CD4-positive, alpha-beta T cell treated with Interleukin-12 subunit alpha and Interleukin-12 subunit beta, for 1 hour (primary cell): ENCODE data around the gene PTPRJ.

Source experiments
- DNase-seq: peaks from one replicate; pipeline ENCODE4 v3.0.0-alpha.2; 2020

Gene PTPRJ

DNA sequence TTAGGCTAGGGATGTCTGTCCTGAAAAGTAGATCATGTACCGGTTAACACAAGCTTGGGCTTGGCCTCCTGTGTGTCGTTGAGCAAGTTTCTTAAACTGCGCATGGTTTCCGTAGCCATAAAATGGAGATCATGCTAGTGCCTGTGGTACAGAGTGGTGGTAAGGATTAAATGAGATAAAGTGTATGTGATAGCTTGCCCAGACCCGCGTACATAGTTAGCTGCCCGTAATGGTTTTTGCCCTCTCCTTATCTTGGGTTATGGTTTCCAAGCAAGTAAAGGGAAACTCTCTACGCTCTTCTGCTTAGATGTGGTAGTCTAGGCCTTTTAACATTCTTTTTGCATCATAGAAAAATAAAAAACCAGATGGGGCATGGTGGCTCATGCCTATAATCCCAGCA is 11.0 kb upstream of the PTPRJ start:
- no peak for DNase-seq

DNA sequence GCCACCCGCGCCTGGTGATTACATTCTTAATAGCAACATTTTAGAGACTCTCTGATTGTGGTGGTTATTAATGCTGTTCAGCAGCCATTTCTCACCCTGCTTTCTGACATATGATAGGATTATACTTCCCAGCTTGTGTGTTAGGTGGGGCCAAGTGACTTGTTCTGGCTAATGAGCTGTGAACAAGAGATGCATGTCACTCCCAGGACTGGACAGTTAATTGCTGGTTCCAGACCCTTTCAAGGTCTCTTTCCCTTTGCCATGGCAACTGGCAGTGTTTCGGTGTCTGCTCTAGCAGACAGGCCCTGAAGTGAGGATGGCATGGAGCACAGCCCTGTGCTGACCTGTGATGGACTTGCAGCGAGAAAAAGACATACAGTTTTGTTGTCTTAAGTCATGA is 8.9 kb upstream of the PTPRJ start:
- DNase-seq, result no peak

- DNase-seq, result no peak
Measured at GRCh38 chr11:47973173-47973572, 7.2 kb upstream of the PTPRJ start.

DNA sequence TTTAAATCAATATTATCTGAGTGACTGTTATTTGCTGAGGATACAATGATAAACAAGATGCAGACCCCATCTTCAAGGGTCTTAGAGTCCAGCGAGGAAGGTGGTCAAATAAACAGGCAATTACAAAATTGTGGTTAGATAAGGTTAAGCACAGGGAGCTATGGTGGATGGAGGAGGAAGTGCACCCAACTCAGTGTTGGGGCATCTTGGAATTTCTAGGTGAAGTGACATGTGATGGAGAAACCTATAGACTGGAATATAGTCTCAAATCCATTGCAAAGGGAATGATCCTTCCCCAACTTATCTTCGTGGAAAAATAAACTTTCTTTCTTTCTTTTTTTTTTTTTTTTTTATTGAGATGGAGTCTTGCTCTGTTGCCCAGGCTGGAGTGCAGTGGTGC is 3.4 kb upstream of the PTPRJ start:
- DNase-seq, result no peak

- no peak for DNase-seq
Measured at GRCh38 chr11:47977623-47978022, 2.7 kb upstream of the PTPRJ start.

DNA sequence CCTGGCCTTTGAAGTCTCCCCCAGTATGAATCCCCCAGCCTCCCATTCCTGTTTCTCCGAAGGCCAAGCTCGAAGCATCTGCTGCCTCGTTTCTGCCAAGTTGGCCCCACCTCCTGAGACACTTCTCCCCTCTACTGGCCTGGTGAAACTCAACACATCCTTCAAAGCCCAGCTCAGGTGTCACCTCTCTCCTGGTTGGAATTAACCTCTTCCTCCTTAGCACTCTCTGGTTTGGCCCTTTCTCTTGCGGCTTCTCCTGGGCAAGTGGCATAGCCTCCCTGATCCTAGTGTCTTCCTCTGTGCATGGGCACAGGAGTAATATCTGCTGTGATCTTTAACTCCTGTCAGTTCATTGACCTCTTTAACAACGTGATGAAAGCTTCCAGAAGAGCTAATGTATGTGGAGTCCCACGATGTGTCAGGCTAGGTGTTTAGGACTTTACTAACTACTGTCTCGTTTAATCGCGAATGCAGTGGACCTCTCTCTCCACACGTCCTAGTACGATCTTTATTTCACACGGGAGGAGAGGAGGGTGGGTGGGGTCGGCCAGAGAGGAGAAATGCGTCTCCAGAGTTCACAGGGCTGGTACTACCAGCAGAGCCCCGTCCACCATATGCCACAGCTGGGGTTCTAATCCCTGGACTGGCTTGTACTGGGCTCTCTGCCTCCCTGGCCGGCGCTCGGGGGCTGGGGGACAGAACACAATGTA is 826 bp upstream of the PTPRJ start:
- no peak for DNase-seq

- no peak for DNase-seq
Measured at GRCh38 chr11:47980907-47981621, 705 bp downstream of the PTPRJ start.

GRCh38 chr11:47981667-47982404 is 1.5 kb downstream of the PTPRJ start:
- no peak for DNase-seq

- no peak for DNase-seq
Measured at GRCh38 chr11:47982616-47983015, 2.3 kb downstream of the PTPRJ start.

DNA sequence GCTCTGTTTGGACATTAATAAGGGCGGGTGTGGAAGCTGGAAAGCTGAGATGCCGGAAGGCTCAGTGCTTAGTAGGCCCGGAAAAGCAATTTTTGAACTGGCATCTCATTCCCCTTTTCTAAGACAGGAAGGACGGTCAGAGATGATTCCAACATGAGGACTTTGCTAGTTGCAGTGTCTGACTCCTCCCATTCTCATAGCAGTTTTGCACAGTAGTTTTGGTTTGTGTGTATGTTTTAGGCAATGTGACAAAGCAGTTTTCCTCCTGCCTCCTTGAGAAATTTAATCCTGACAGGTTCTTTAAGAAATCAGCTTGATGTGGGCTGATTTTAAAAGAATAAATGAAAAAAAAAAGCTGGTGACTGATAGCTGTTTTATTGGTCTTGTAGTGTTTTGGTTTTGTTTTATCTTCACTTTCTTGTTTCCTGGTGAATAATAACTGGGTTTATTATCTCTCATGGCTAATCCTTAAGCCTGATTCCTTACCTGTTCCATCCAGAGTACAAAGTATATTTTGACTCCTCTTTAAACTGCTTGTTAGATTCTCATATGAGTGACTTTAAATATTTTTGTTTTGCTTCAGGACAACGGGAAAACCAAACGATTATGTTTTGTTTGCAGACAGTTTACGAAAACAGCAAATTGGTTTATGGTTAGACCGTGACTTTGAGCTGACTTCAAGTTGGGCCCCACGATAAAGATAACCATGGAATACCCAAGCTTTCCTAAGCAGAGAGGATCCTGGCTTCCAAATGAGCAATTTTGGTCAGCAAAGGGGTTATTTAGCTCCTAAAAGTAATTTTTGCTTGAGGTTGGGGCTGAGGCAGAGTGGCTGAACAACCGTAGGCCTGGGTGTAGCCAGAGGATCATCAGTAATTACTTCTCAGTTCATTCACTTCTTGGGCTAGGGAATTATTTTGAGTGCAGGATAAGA is 3.4 kb downstream of the PTPRJ start:
- DNase-seq, result no peak

DNA sequence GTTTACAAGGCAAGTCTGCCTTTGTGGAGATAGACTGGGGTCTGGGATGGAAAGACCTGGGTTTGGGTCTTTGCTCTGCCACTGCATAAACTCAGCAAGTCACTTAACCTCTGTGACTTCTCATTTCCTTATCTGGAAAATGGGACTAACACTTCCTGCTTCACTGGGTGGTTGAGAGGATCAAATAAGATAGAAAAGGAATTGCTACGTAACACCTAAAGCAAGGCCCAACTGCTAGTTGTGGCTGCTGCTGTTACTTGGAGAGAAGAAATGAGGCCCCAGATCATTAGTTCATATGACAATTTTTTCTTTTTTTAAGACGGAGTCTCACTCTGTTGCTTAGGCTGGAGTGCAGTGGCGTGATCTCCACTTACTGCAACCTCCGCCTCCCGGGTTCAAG is 5.9 kb downstream of the PTPRJ start:
- DNase-seq, result no peak

- no peak for DNase-seq
Measured at GRCh38 chr11:47986742-47987141, 6.4 kb downstream of the PTPRJ start.

DNA sequence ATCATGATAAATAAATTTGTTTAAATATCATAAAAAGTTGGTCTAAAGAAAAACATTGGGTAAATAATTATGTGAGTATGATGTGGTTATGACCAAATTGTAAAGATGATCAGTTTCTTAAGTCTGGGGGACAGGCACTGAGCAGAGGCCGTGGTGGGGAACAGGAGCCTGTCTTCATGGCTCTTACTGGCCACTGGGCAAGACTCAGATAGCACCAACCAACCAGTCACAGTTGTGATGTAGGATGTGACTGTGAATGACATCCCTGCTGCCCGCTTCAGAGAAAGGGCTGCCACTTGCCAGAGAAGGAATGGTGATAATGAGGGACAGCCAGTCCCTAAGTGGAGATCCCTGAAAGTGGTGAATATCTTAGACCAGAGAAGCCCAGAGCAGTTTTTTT is 7.0 kb downstream of the PTPRJ start:
- DNase-seq, result no peak

GRCh38 chr11:47987781-47988180 is 7.4 kb downstream of the PTPRJ start:
- no peak for DNase-seq

DNA sequence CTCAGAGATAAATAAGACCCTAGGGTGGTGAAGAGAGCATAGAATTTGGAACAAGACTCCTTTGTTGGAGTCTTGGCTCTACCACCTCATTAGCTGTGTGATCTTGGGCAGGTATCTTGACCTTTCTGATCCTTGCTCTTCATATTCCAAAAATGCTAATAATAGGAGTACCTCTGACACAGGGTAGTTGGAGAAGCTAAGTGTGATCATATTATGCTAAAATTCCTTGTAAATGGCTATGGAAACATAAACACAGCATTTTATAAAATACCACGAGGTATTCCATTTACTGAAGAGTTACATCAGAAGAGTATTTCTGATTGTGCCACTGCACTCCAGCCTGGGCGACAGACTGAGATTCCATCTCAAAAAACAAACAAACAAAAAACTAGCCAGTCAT is 9.4 kb downstream of the PTPRJ start:
- no peak for DNase-seq

DNA sequence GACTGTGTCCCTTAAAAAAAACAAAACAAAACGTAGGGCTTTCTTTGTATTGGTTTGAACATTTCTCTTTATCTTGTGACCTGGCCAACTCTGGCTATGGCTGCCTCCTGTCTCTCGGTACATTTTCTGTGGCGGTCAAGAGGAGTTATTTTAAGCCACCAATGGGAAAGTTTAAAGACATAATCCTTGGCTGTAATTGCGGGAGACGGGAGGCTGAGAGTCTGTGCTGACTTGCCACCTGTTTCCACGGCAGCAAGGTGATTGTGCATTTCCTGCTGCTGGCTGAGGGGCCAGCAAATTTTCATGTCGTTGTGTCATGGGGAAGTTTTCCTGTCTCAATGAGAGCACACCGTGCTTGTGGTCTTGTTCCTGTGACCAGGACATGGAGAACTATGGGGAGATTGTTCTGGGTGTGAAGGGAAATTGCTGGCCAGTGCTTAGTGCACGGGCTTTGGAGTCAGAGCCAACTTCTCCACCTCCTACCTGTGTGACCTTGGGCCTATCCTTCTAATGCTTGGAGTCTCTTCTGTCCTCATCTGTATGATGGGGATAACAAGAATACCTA is 11.0 kb downstream of the PTPRJ start:
- DNase-seq, result peak; percentile 32

DNA sequence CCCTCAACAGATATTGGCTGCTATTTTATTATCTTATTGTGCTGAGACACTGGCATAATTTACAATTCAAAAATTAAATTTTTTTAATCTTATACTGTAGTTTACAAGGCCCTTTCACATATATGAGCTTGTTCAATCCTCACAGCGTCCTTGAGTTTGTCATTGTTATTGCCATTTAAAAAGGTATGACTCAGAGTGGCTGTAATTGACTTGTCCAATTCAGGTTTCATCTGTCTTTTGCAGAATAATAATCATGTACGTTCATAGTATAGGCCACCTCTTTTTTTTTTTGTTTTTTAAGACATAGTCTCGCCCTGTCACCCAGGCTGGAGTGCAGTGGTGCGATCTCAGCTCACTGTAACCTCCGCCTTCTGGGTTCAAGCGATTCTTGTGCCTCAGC is 11.5 kb downstream of the PTPRJ start:
- DNase-seq, result no peak

DNA sequence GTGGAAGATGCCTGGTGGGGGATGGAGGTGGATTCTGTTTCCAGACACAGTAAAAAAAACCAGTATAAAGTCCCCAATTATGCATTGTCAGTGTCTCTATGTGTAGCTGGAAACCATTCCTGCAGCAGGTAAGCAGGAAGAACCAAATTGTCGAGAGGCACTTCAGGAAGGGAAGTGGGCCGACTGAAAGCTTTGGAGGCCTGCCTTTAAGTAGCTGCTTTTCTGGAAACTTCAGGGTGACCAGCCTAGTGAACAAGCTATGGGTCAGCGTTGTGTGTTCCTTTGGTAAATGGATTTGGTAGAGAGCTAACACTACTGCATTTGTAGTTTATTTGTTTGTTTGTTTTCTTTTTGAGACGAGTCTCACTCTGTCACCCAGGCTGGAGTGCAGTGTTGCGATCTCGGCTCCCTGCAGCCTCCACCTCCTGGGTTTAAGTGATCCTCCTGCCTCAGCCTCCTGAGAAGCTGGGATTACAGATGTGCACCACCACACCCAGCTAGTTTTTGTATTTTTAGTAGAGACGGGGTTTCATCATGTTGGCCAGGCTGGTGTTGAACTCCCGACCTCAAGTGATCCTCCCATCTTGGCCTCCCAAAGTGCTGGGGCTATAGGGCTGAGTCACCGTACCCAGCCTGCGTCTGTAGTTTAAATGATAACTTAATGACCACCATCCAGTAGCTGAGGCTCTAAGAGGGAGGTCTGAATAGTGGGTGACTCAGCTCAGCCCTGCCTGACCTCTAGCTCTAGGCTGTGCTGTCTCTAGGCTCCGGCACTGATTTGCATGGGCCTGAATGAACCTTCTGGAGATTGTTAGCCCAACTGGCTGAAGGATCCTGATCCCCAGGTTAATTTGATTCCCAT is 12.8 kb downstream of the PTPRJ start:
- no peak for DNase-seq

GRCh38 chr11:47994417-47994816 is 14.1 kb downstream of the PTPRJ start:
- DNase-seq, result no peak

DNA sequence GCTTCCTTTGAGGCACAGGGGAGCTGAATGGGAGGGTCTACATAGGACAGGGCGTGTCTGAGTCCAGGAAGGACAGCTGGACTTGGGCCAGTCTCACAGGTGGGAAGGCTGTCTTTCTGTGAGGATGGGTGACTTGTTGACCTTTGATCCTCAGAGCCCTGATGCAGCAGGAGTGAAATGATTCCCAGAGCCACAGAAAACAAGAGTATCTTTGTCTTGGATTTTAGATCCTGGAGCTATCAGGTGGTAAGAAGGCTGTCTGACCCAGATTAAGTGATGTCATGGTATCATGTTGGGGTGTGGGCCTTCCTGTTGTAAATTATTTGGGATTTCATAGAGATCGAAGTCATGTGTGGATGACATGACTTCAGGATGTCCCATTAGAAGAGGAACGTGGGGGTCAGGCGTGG is 15.0 kb downstream of the PTPRJ start:
- no peak for DNase-seq
